Measurements from ENCODE around the gene FAM13A. TPM values are rescaled to one million over a fixed set of nuclear protein-coding genes. Genes with fewer than 3 reads are reported as not detected.
"Not testable (repeated sequence)": the region's sequence is repeated elsewhere in the genome, so short reads cannot be mapped to it uniquely, and the experiment has no call there.

Gene FAM13A
- total RNA-seq, 1 donor from 2014 or later: 57.7 TPM

GRCh38 chr4:89009761-89010369 is 47.1 kb downstream of the FAM13A start:
- no peak for DNase-seq (ENCODE audit: low spot score in 2 of 2, unreplicated experiment in 2 of 2)
- no peak overlapping the region for H3K27ac Mint-ChIP-seq
- H3K36me3 Mint-ChIP-seq: peaks cover 67% of the 10 kb centered on the region
- H3K9me3 Mint-ChIP-seq: peaks cover 19% of the 10 kb centered on the region
- H3K4me1 Mint-ChIP-seq: no peaks in the 10 kb centered on the region
- H3K4me3 Mint-ChIP-seq: no peak overlapping the region
- no peaks in the 10 kb centered on the region for H3K27me3 Mint-ChIP-seq (ENCODE audit: low read depth)
- no peak for TF ChIP-seq CTCF (IDR thresholded peaks at IDR 0.05; ENCODE audit: unreplicated experiment)

- no peak for TF ChIP-seq CTCF (IDR thresholded peaks at IDR 0.05; ENCODE audit: unreplicated experiment)
- Mint-ChIP-seq H3K36me3 (peaks cover 65% of the 10 kb centered on the region), H3K4me3 (no peak overlapping the region), H3K4me1 (no peaks in the 10 kb centered on the region), H3K9me3 (peaks cover 14% of the 10 kb centered on the region), H3K27me3 (ENCODE audit: low read depth) (no peaks in the 10 kb centered on the region), H3K27ac (no peak overlapping the region)
- DNase-seq (ENCODE audit: low spot score in 2 of 2, unreplicated experiment in 2 of 2): no peak
Measured at GRCh38 chr4:89009115-89009514, 47.9 kb downstream of the FAM13A start.

GRCh38 chr4:89008166-89008565 is 48.8 kb downstream of the FAM13A start:
- peaks cover 57% of the 10 kb centered on the region for H3K36me3 Mint-ChIP-seq
- H3K27ac Mint-ChIP-seq: no peak overlapping the region
- peaks cover 14% of the 10 kb centered on the region for H3K9me3 Mint-ChIP-seq
- H3K4me1 Mint-ChIP-seq: no peaks in the 10 kb centered on the region
- no peak for TF ChIP-seq CTCF (IDR thresholded peaks at IDR 0.05; ENCODE audit: unreplicated experiment)
- no peak for DNase-seq (ENCODE audit: low spot score in 2 of 2, unreplicated experiment in 2 of 2)
- H3K4me3 Mint-ChIP-seq: no peak overlapping the region
- no peaks in the 10 kb centered on the region for H3K27me3 Mint-ChIP-seq (ENCODE audit: low read depth)

GRCh38 chr4:89007338-89007939 is 49.5 kb downstream of the FAM13A start:
- H3K4me1 Mint-ChIP-seq: peaks cover 6% of the 10 kb centered on the region
- H3K27me3 Mint-ChIP-seq (ENCODE audit: low read depth): no peaks in the 10 kb centered on the region
- H3K4me3 Mint-ChIP-seq: no peak overlapping the region
- H3K27ac Mint-ChIP-seq: no peak overlapping the region
- no peak for DNase-seq (ENCODE audit: low spot score in 2 of 2, unreplicated experiment in 2 of 2)
- H3K9me3 Mint-ChIP-seq: peaks cover 14% of the 10 kb centered on the region
- peaks cover 57% of the 10 kb centered on the region for H3K36me3 Mint-ChIP-seq
- TF ChIP-seq CTCF (IDR thresholded peaks at IDR 0.05; ENCODE audit: unreplicated experiment): no peak

GRCh38 chr4:89006307-89006706 is 50.7 kb downstream of the FAM13A start:
- TF ChIP-seq CTCF (IDR thresholded peaks at IDR 0.05; ENCODE audit: unreplicated experiment): no peak
- H3K4me3 Mint-ChIP-seq: no peak overlapping the region
- H3K27me3 Mint-ChIP-seq (ENCODE audit: low read depth): no peaks in the 10 kb centered on the region
- H3K9me3 Mint-ChIP-seq: peaks cover 14% of the 10 kb centered on the region
- H3K4me1 Mint-ChIP-seq: peaks cover 18% of the 10 kb centered on the region
- no peak for DNase-seq (ENCODE audit: low spot score in 2 of 2, unreplicated experiment in 2 of 2)
- peaks cover 51% of the 10 kb centered on the region for H3K36me3 Mint-ChIP-seq
- H3K27ac Mint-ChIP-seq: no peak overlapping the region

GRCh38 chr4:89005066-89005465 is 51.9 kb downstream of the FAM13A start:
- H3K4me3 Mint-ChIP-seq; DNase-seq (ENCODE audit: low spot score in 2 of 2, unreplicated experiment in 2 of 2); H3K27ac Mint-ChIP-seq; H3K27me3 Mint-ChIP-seq (ENCODE audit: low read depth): not testable (repeated sequence)
- Mint-ChIP-seq H3K36me3 (peaks cover 44% of the 10 kb centered on the region), H3K4me1 (peaks cover 29% of the 10 kb centered on the region), H3K9me3 (peaks cover 14% of the 10 kb centered on the region)

Data from mesothelial cell of epicardium (in vitro differentiated cells).